ENCODE measurements around the gene KCTD8.

GRCh38 chr4:44494810-44495701 lies 46.4 kb upstream of the KCTD8 start:
- no peak for TF ChIP-seq CTCF (IDR thresholded peaks at IDR 0.05; ENCODE audit: low read depth, low read length)
- TF ChIP-seq POLR2A (IDR thresholded peaks at IDR 0.05; ENCODE audit: extremely low read depth, insufficient read length) = no peak
- TF ChIP-seq MYC (IDR thresholded peaks at IDR 0.05; ENCODE audit: low read depth, low read length) = no peak
- no peak for TF ChIP-seq MAX (IDR thresholded peaks at IDR 0.05; ENCODE audit: low read depth, low read length)
